GM12878 (cell line): ENCODE results near the gene MCM9. TPM values are rescaled to one million over a fixed set of nuclear protein-coding genes. Genes with fewer than 3 reads are reported as not detected.

Source experiments
- CUX1 ChIP-seq: IDR thresholded peaks from 2 replicates; pipeline ENCODE4 v1.6.1; 2012; ENCODE audit warnings: improper control_type of control experiment, low read depth, low read length; ENCODE audit not compliant: insufficient replicate concordance
- HDAC6 ChIP-seq: fragments of 200-600 bp; sonication (generic); IDR thresholded peaks from one replicate; pipeline ENCODE4 v1.8.0; 2017; ENCODE audit warnings: antibody characterized with exemption; ENCODE audit not compliant: unreplicated experiment
- HSF1 ChIP-seq: fragments of 150-350 bp; IDR thresholded peaks from 2 replicates; pipeline ENCODE4 v1.6.1; 2014; ENCODE audit warnings: mild to moderate bottlenecking, low read depth, low read length
- KAT2A ChIP-seq: conservative IDR thresholded peaks from 2 replicates; pipeline ENCODE4 v1.6.1; 2011; ENCODE audit warnings: low read depth, low read length; ENCODE audit not compliant: control insufficient read depth
- SKIL ChIP-seq: fragments of 450-650 bp; IDR thresholded peaks from 2 replicates; pipeline ENCODE4 v1.6.1; 2017; ENCODE audit warnings: mild to moderate bottlenecking, low read depth, inconsistent platforms; ENCODE audit not compliant: poor library complexity, severe bottlenecking
- SMAD1 ChIP-seq: fragments of 450-650 bp; IDR thresholded peaks from 2 replicates; pipeline ENCODE4 v1.6.1; 2018; ENCODE audit warnings: mild to moderate bottlenecking, low read depth; ENCODE audit not compliant: partially characterized antibody
- SREBF1 ChIP-seq: IDR thresholded peaks from 2 replicates; pipeline ENCODE4 v1.6.1; 2012; ENCODE audit warnings: mild to moderate bottlenecking, low read length
- ZBTB33 ChIP-seq: fragments of 450-650 bp; IDR thresholded peaks from 2 replicates; pipeline ENCODE4 v1.6.1; 2017; ENCODE audit warnings: mild to moderate bottlenecking
- polyA plus RNA-seq, 11 experiments: library from polyadenylated mRNA; depleted of rRNA in 4 of 11; unstranded in 6 of 11; stranded (reverse) in 5 of 11; fragments of >200 nt; fragmentation: Nextera tagmentation in 4 of 11; fragmentation: Illumina TruSeq in 1 of 11; extraction: Ambion mirVana in 4 of 11; extraction: Trizol in 1 of 11; gene quantifications; 1 replicate in 1 of 11; 2 replicates in 10 of 11; pipeline versions ENCODE4 v1.2.1 to v1.2.3, GENCODE V29; 2011 to 2016; ENCODE audit warnings: inconsistent platforms in 2 of 11, missing spikeins in 2 of 11, low read depth in 1 of 11
- total RNA-seq, 4 experiments: library from RNA; depleted of rRNA in 3 of 4; stranded (reverse); fragments of >200 nt in 3 of 4; fragmentation: Illumina TruSeq in 1 of 4; extraction: Trizol in 1 of 4; gene quantifications; 2 replicates each; pipeline versions ENCODE4 v1.2.1 to v1.2.3, GENCODE V29; 2013 to 2021

The MCM9 gene
- total and polyA plus RNA-seq, 10 of the 15 experiments (the other 5 are each of a cell fraction or from before 2014, with no cell fraction given), result 3.4 to 18.5 (median 9.7) TPM

- no peak for TF ChIP-seq SKIL
- TF ChIP-seq ZBTB33, result no peak
- TF ChIP-seq HDAC6, result no peak
- no peak for TF ChIP-seq KAT2A
- TF ChIP-seq SREBF1, result no peak
- no peak for TF ChIP-seq SMAD1
- TF ChIP-seq CUX1, result no peak
- TF ChIP-seq HSF1, result no peak
Measured at GRCh38 chr6:118812970-118813369, 122.0 kb downstream of the MCM9 start (continued).
